ENCODE results near the gene DLK1. TPM values are rescaled to one million over a fixed set of nuclear protein-coding genes. Genes with fewer than 3 reads are reported as not detected.

The DLK1 gene
- total RNA-seq, 2 donors from 2014 or later, result not detected

DNA sequence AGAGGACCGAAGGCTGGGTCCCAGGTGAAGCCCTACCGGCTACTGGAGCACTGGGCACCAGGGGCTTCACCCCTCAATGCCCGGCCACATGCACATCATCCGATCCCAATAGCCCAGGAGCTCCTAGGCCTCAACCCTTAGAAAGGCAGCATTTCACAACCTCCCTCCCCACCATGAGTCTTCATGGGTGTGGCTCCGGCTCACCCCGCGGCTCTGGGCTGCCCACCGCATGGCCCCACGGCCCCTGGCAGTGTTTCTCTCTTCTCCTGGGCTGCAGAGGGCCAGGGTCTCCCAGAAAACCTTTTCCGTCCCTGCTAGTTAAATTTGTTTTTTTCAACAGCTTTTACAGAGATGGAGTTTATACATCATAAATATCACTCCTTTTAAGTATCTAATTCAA, 28.6 kb upstream of the DLK1 start:
- Mint-ChIP-seq H3K9me3 (no peaks in the 10 kb centered on the region), H3K36me3 (ENCODE audit: insufficient read depth in 2 of 2) (no peaks in the 10 kb centered on the region), H3K4me3 (no peak overlapping the region), H3K4me1 (ENCODE audit: low read depth) (no peaks in the 10 kb centered on the region), H3K27ac (no peak overlapping the region), H3K27me3 (ENCODE audit: low read depth) (no peaks in the 10 kb centered on the region)
- DNase-seq, result no peak
- ATAC-seq (replicated peaks in 1 of 2), result no peak

DNA sequence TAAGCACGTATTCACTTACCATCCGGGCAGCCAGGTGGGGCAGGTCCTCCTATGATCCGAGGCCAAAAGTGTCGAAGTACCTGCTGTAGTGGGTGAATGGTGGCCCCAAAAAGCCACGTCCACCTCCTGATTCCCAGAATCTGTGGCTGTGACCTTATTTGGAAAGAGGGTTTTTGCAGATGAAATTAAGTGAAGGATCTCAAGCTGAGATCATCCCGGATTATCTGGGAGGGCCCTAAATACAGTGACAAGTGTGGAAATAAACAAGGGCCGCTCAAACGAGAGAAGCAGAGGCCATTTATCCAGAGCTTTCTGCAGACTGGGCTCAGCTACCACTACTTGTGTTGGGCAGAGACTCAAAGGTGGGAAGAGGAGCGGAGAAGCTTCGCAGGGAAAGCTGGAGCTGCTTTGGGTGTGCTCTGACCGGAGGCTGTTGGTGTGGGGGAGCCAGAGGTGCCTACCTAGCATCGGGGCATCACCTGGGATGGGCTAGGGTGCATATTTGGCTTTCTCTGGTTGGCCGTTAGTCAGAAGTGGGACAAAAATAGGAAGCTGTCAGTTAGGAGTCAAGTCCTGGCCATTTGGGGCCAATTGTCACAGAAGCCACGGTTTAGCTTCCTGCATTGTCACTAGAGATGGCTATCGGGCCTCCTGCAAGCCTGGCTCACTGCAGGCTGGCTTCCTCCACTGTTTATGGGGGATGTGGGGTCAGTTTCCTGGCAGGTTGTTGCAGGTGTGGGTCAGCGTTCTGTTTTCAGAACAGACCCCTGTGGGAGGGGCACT, 27.8 kb upstream of the DLK1 start:
- ATAC-seq (replicated peaks in 1 of 2) (no peak), DNase-seq (no peak)
- no peaks in the 10 kb centered on the region for H3K9me3 Mint-ChIP-seq
- no peaks in the 10 kb centered on the region for H3K36me3 Mint-ChIP-seq (ENCODE audit: insufficient read depth in 2 of 2)
- H3K27ac Mint-ChIP-seq, result no peak overlapping the region
- no peak overlapping the region for H3K4me3 Mint-ChIP-seq
- no peaks in the 10 kb centered on the region for H3K4me1 Mint-ChIP-seq (ENCODE audit: low read depth)
- H3K27me3 Mint-ChIP-seq (ENCODE audit: low read depth), result no peaks in the 10 kb centered on the region

DNA sequence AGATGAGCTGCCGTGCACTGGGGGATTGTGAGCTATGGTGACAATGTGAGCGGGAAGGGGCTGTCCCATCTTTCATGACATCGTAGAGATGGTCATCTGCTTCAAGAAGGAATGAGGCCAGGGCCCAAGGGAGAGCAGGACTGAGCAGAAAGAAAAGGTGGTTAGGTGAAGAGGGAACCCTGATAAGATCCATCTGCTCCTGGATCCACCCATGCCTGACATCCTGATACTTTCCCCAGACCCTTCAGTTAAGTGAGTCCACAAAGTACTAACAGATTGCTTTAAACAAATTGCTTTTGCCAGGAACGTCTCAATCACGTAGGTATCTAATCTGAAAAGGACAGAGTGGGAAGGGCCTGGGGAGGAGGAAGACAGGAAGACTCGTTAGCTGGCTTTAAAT, 25.4 kb upstream of the DLK1 start:
- no peaks in the 10 kb centered on the region for H3K36me3 Mint-ChIP-seq (ENCODE audit: insufficient read depth in 2 of 2)
- no peaks in the 10 kb centered on the region for H3K4me1 Mint-ChIP-seq (ENCODE audit: low read depth)
- no peak for DNase-seq
- no peak overlapping the region for H3K4me3 Mint-ChIP-seq
- no peaks in the 10 kb centered on the region for H3K9me3 Mint-ChIP-seq
- H3K27ac Mint-ChIP-seq, result no peak overlapping the region
- ATAC-seq (replicated peaks in 1 of 2), result no peak
- H3K27me3 Mint-ChIP-seq (ENCODE audit: low read depth), result no peaks in the 10 kb centered on the region

DNA sequence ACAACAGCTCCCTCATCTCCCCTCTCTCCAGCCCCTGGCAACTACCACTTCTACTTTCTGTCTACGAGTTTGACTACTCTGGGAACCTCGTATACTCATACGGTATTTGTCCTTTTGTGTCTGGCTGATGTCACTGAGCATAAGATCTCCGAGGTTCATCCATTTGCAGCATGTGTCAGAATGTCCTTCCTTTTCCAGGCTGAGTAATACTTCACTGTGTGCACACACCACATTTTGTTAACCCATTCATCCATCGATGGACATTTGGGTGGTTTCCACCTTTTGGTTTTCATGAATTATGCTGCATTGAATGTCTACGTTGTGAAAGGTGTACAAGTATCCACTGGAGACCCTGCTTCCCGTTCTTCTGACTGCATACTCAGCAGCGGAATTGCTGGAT, 24.1 kb upstream of the DLK1 start:
- ATAC-seq (replicated peaks in 1 of 2), result no peak
- Mint-ChIP-seq H3K27ac (no peak overlapping the region), H3K9me3 (no peaks in the 10 kb centered on the region), H3K4me3 (no peak overlapping the region), H3K27me3 (ENCODE audit: low read depth) (peaks cover 5% of the 10 kb centered on the region), H3K36me3 (ENCODE audit: insufficient read depth in 2 of 2) (no peaks in the 10 kb centered on the region), H3K4me1 (ENCODE audit: low read depth) (no peaks in the 10 kb centered on the region)
- no peak for DNase-seq

DNA sequence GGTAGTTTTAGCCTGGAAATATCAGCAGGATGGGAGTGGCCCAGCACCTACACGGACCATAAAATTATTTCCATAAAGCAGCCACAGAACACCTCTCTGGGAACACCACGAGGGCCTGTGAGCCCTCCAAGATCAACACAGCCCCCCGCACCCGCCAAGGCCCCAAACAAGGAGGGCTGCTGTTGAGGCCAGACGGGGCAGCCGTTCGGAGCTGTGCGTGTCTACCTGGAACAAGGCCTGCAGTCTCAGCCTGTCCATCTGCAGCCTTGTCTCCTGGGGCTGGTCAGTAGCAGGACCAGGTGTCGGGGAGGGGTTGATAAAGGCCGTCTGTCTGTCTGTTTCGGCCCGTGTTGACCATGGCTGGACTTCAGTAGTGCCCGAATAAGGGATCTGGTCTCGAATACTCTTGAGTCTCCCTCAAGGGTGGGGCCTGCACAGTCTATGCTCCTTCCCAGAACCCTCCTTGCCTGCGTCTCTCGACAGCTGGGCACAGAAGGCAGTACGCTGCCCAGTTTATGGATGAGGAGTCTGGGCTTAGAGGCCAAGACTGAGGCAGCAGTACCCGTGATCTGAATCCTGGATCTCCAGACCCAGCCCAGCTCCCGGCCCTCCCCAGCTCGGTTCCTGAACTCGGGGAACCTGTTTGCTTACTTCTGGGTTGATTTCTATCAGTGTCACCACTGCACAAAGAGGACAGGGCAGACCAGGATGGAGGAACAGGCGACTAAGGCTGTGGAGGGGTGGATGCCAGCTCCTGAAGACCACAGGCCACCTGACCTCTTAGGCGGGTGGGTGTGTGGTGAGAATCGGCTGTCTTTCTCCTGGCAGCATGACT, 23.1 kb upstream of the DLK1 start:
- Mint-ChIP-seq H3K9me3 (no peaks in the 10 kb centered on the region), H3K27ac (no peak overlapping the region)

DNA sequence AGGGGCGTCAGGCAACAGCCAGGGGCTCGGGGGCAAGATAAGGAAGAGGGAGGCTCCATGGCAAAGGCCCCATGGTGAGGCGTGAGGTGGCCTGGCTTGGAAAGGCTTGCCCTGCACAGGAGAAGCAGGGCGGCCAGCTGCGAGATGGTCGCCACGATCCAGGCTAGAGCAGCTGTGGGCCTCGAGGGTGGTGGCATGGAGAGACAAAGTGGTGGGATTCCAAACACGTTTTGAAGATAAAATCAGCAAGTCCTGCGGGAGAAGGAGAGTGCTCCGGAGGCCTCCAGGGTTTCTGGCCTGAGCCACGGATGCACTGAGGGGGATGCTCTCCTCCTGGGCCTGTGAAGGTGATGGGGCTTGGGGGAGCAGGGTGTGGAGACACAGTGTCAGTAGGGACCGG, 20.5 kb upstream of the DLK1 start:
- H3K4me1 Mint-ChIP-seq (ENCODE audit: low read depth), result no peaks in the 10 kb centered on the region
- no peak for DNase-seq
- no peaks in the 10 kb centered on the region for H3K9me3 Mint-ChIP-seq
- peaks cover 16% of the 10 kb centered on the region for H3K27me3 Mint-ChIP-seq (ENCODE audit: low read depth)
- H3K36me3 Mint-ChIP-seq (ENCODE audit: insufficient read depth in 2 of 2), result no peaks in the 10 kb centered on the region
- no peak overlapping the region for H3K4me3 Mint-ChIP-seq
- ATAC-seq (replicated peaks in 1 of 2), result no peak
- no peak overlapping the region for H3K27ac Mint-ChIP-seq

More for the DNA sequence above, 23.1 kb upstream of the DLK1 start:
- H3K27me3 Mint-ChIP-seq (ENCODE audit: low read depth), result peaks cover 5% of the 10 kb centered on the region
- DNase-seq, result no peak
- no peaks in the 10 kb centered on the region for H3K36me3 Mint-ChIP-seq (ENCODE audit: insufficient read depth in 2 of 2)
- no peak for ATAC-seq (replicated peaks in 1 of 2)
- no peak overlapping the region for H3K4me3 Mint-ChIP-seq
- H3K4me1 Mint-ChIP-seq (ENCODE audit: low read depth), result no peaks in the 10 kb centered on the region

DNA sequence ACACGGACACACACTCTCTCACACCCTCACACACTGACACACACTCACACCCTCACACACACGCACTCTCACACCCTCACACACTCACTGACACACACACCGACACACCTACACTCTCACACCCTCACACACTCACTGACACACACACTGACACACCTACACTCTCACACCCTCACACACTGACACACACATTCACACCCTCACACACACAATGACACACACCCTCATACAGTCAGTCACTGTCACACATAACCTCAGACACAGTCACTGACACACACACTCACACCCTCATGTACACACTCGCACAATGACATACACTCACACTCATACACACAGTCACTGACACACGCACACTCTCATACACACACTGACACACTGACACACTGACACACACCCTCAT, 19.8 kb upstream of the DLK1 start:
- no peaks in the 10 kb centered on the region for H3K9me3 Mint-ChIP-seq
- DNase-seq (no peak), ATAC-seq (replicated peaks in 1 of 2) (no peak)
- no peak overlapping the region for H3K4me3 Mint-ChIP-seq
- H3K4me1 Mint-ChIP-seq (ENCODE audit: low read depth), result no peaks in the 10 kb centered on the region
- peaks cover 22% of the 10 kb centered on the region for H3K27me3 Mint-ChIP-seq (ENCODE audit: low read depth)
- H3K36me3 Mint-ChIP-seq (ENCODE audit: insufficient read depth in 2 of 2), result no peaks in the 10 kb centered on the region
- H3K27ac Mint-ChIP-seq, result no peak overlapping the region

DNA sequence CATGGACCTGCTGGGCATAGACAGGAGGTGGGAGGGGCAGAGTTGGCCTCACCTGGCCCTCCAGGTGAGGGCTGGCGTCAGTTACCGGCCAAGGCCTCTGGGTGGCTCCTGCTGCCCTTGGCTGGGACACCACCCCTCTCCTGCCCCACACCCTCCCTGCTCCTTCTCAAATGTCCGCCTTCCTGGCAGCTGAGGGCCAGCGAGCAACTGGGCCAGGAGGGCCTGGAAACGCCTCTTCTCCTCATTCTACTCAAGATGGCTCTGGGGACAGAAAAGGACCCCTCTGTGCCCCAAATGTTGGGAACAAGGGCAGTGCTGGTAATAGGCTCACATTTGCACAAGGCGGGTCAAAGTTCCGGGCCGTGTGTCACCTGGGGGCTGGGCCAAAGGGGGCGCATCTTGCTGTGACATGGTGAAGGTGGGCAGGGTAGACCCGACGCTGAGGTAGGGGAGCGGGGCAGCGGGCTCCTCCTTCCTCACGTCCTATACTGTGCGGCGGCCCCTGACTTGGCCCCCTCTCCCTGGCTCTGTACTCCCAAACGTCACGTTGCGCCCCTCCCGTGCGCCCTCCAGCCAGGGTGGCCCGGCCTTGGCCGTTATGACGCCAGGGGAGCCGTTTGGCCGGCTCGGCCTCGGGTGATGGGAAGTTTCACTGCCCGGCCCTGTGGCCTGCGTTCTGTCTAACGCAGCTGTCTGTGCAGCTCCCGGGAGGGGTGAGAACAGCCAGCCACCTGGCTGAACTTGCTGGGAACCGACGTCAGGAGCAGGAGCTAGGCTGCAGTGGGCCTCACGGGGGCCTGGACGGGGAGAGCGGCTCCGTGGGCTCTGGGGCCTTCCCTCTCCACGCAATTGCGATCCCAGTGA, 18.0 kb upstream of the DLK1 start:
- Mint-ChIP-seq H3K4me1 (ENCODE audit: low read depth) (no peaks in the 10 kb centered on the region), H3K9me3 (no peaks in the 10 kb centered on the region), H3K4me3 (no peak overlapping the region), H3K27me3 (ENCODE audit: low read depth) (peaks cover 30% of the 10 kb centered on the region), H3K36me3 (ENCODE audit: insufficient read depth in 2 of 2) (no peaks in the 10 kb centered on the region), H3K27ac (no peak overlapping the region)
- ATAC-seq (replicated peaks in 1 of 2), result no peak
- DNase-seq, result no peak

DNA sequence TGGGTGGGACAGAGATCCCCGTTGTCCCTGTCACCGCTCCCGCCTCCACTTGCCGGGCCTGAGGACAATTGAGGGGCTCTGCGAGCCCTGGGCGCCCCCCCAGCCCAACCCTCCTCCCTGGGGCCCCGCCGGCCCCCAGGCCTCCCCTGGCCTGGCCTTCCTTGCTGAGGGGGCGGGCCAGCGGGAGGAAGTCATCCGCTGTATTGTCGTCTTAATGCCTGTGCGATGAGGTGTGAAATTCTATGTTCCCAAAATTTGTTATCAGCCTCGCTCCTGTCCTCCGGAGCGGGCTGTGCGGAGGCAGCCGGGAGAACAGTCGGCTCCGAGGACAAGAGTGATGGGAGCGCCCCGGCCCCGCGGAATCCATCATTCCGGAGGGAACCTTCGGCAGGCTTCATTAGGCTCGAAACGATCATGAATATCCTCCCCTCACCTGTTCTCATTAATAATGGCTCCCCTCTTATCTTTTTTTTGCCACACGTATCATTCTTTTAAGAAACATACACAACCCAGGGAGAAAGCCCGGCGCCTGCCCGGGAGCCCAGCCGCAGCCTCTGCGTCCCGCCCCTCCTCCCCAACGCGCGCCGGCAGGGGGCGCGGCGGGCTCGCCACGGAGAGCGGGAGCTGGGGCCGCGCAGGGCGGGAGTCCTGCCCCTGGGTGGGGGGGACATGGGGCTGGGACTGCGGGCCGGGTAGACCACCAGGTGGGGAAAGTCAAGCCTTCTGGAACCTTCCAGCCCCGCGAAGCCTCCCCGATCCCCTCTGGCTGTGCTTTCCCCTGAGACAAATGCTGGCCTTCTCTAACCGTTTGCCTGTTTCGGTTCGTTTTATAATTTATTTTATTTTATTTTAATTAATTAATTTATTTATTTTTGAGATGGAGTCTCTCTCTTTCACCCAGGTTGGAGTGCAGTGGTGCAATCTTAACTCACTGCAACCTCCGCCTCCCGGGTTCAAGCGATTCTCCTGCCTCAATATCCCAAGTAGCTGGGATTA, 17.1 kb upstream of the DLK1 start:
- DNase-seq (peak in 1 of 2 donors; percentile 12), ATAC-seq (replicated peaks in 1 of 2) (no peak)
- peaks cover 34% of the 10 kb centered on the region for H3K27me3 Mint-ChIP-seq (ENCODE audit: low read depth)
- no peak overlapping the region for H3K4me3 Mint-ChIP-seq
- H3K9me3 Mint-ChIP-seq, result no peaks in the 10 kb centered on the region
- H3K4me1 Mint-ChIP-seq (ENCODE audit: low read depth), result no peaks in the 10 kb centered on the region
- H3K27ac Mint-ChIP-seq, result no peak overlapping the region
- no peaks in the 10 kb centered on the region for H3K36me3 Mint-ChIP-seq (ENCODE audit: insufficient read depth in 2 of 2)

DNA sequence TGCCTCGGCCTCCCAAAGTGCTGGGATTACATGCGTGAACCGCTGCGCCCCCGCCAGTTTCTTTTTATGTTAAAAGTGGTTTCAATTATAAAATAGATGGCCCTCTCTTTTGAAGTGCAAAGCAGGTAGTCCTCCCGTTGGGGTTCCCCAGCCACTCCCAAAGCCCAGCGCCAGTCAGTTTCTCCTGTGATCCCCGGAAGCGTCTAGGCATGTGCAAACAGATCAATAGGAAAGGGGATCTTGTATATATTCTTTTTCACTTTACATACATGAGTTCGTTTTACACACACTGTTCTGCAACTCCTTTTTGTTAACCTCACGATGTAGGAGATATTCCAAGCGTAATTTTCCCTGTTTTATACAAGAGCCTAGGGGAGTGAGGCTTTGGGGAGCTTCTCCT, 16.3 kb upstream of the DLK1 start:
- Mint-ChIP-seq H3K27ac (no peak overlapping the region), H3K27me3 (ENCODE audit: low read depth) (peaks cover 34% of the 10 kb centered on the region), H3K4me1 (ENCODE audit: low read depth) (no peaks in the 10 kb centered on the region), H3K4me3 (no peak overlapping the region), H3K36me3 (ENCODE audit: insufficient read depth in 2 of 2) (no peaks in the 10 kb centered on the region), H3K9me3 (no peaks in the 10 kb centered on the region)
- ATAC-seq (replicated peaks in 1 of 2), result no peak
- no peak for DNase-seq

DNA sequence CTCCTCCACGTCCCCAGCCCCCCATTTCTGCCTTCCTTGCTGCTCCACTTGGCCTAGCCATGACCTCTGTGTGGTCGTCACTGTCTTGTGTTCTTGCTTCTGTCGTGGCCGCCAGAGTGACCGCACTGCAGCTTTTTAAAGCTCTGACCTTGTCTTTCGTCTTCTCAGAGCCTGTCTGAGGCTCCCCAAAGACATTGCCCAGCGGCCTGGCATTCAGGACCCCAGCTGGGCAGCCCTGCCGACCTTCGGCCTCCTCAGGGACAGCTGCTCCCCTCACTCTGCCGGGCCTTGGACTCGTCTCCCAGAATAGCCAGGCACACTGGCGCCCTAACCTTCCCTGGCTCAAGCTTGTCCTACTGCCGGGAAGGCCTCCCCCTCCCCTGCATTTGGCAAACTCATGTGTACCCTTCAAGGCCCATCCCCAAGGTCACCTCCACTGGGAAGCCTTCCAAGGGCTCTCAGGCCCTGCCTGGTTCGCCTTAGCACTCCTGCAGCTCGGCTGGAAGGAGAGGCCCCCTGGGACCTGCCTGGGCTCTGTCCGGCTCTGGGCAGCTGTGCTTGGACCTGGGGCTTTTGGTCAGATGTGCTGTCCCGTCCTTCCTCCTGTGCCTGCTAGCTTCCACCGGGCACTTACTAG, 15.7 kb upstream of the DLK1 start:
- no peak overlapping the region for H3K27ac Mint-ChIP-seq
- ATAC-seq (replicated peaks in 1 of 2) (no peak), DNase-seq (no peak)
- no peaks in the 10 kb centered on the region for H3K9me3 Mint-ChIP-seq
- H3K4me3 Mint-ChIP-seq, result no peak overlapping the region
- H3K4me1 Mint-ChIP-seq (ENCODE audit: low read depth), result no peaks in the 10 kb centered on the region
- no peaks in the 10 kb centered on the region for H3K36me3 Mint-ChIP-seq (ENCODE audit: insufficient read depth in 2 of 2)
- peaks cover 34% of the 10 kb centered on the region for H3K27me3 Mint-ChIP-seq (ENCODE audit: low read depth)

DNA sequence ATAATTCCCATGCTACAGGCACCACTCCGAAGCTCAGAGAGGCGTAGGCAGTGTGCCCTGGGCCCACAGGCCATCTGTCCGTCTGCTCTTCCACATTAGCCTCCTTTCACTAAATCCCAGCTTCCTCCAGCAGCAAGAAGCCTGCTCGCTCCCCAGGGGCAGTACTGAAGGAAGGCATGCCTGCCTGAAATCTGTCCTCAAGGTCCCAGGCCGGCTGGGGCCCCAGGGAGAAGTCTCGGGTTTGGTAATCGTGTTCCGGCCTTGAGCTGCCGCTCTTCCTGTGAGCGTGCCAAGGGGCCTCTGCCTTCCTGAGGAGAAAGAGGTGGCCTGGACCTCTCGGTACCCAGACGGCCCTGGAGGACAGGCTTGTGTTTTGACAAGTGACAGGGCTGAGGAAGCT, 15.2 kb upstream of the DLK1 start:
- H3K4me3 Mint-ChIP-seq, result no peak overlapping the region

More for the DNA sequence above, 15.2 kb upstream of the DLK1 start:
- Mint-ChIP-seq H3K4me1 (ENCODE audit: low read depth) (no peaks in the 10 kb centered on the region), H3K27ac (no peak overlapping the region), H3K27me3 (ENCODE audit: low read depth) (peaks cover 34% of the 10 kb centered on the region), H3K36me3 (ENCODE audit: insufficient read depth in 2 of 2) (no peaks in the 10 kb centered on the region), H3K9me3 (no peaks in the 10 kb centered on the region)
- ATAC-seq (replicated peaks in 1 of 2), result no peak
- DNase-seq, result no peak

Data from activated T-cell treated with anti-CD3 and anti-CD28 coated beads, Interleukin-2, amount 50 U/mL, for 72 hours (primary cell).